IMR-90 (cell line): ENCODE data around the gene EFHC1. TPM values are rescaled to one million over a fixed set of nuclear protein-coding genes. Genes with fewer than 3 reads are reported as not detected.

Experiments used
- ATAC-seq: fragments of 200-7000 bp; cut with Tn5 transposase; 2 replicates; pipeline ENCODE4 v1.9.1; 2020; ENCODE audit warnings: low read depth, mild to moderate bottlenecking, moderate library complexity
- BruUV-seq: library from RNA; stranded (reverse); fragments of 400-500 nt; replicated peaks from 2 replicates; lab custom pipeline; 2021; lab: Mats Ljungman, UMichigan
- CTCF ChIA-PET: fragments of 300-600 bp; formaldehyde crosslinking; extraction: SDS; loops from one replicate; lab custom pipeline; 2021; ENCODE audit warnings: antibody characterized with exemption; lab: Yijun Ruan, JAX
- POLR2A ChIA-PET: fragments of 300-600 bp; sonication (Branson Sonifier 250); formaldehyde crosslinking; loops from one replicate; lab custom pipeline; 2022; ENCODE audit warnings: antibody characterized with exemption; ENCODE audit not compliant: unreplicated experiment; lab: Charles Lee
- DNase-seq: peaks from one replicate; pipeline ENCODE4 v3.0.0; 2013
- H2AFZ ChIP-seq: replicated peaks from 2 replicates; pipeline ENCODE3; 2013; ENCODE audit warnings: low read length, mild to moderate bottlenecking; ENCODE audit not compliant: poor library complexity
- H2AK5ac ChIP-seq: 2 replicates; pipeline ENCODE4 v1.6.1; 2013; ENCODE audit warnings: low read depth, low read length, inconsistent platforms
- H2AK9ac ChIP-seq: replicated peaks from 2 replicates; pipeline ENCODE3; 2013; ENCODE audit warnings: mild to moderate bottlenecking, low read depth, low read length, moderate library complexity; ENCODE audit not compliant: poor library complexity
- H2BK120ac ChIP-seq: 2 replicates; pipeline ENCODE4 v1.6.1; 2013; ENCODE audit warnings: low read depth, low read length, inconsistent platforms
- H2BK15ac ChIP-seq: 3 replicates; pipeline ENCODE4 v1.6.1; 2013; ENCODE audit warnings: low read depth, low read length, inconsistent platforms
- H2BK20ac ChIP-seq: 2 replicates; pipeline ENCODE4 v1.6.1; 2013; ENCODE audit warnings: low read depth, mild to moderate bottlenecking, inconsistent platforms, low read length, moderate library complexity
- H2BK5ac ChIP-seq: 2 replicates; pipeline ENCODE4 v1.6.1; 2013; ENCODE audit warnings: mild to moderate bottlenecking, low read depth, low read length, inconsistent platforms; ENCODE audit not compliant: poor library complexity, severe bottlenecking
- H3K14ac ChIP-seq: replicated peaks from 2 replicates; pipeline ENCODE4 v1.6.1; 2013; ENCODE audit warnings: low read depth, low read length, inconsistent platforms
- H3K18ac ChIP-seq: 2 replicates; pipeline ENCODE4 v1.6.1; 2013; ENCODE audit warnings: low read depth, low read length, control low read depth
- H3K23ac ChIP-seq: 2 replicates; pipeline ENCODE4 v1.6.1; 2013; ENCODE audit warnings: low read depth, low read length, inconsistent platforms
- H3K27ac ChIP-seq: 2 replicates; pipeline ENCODE4 v1.5.1; 2013; ENCODE audit warnings: mild to moderate bottlenecking, control low read depth, low read length; ENCODE audit not compliant: insufficient read depth
- H3K27me3 ChIP-seq: 2 replicates; pipeline ENCODE4 v1.6.1; 2013; ENCODE audit warnings: low read length; ENCODE audit not compliant: control insufficient read depth, insufficient read depth
- H3K36me3 ChIP-seq: 2 replicates; pipeline ENCODE4 v1.6.1; 2013; ENCODE audit warnings: low read length, mixed read lengths; ENCODE audit not compliant: control insufficient read depth, insufficient read depth
- H3K4ac ChIP-seq: 2 replicates; pipeline ENCODE4 v1.6.1; 2013; ENCODE audit warnings: low read depth, low read length, inconsistent platforms
- H3K4me1 ChIP-seq: 2 replicates; pipeline ENCODE4 v1.6.1; 2013; ENCODE audit warnings: low read length, mixed read lengths; ENCODE audit not compliant: control insufficient read depth, insufficient read depth
- H3K4me2 ChIP-seq: 2 replicates; pipeline ENCODE4 v1.6.1; 2013; ENCODE audit warnings: low read depth, mild to moderate bottlenecking, control low read depth, low read length, moderate library complexity
- H3K4me3 ChIP-seq: 2 replicates; pipeline ENCODE4 v1.5.1; 2013; ENCODE audit warnings: low read depth, mild to moderate bottlenecking, control low read depth, low read length, moderate library complexity; ENCODE audit not compliant: insufficient read depth
- H3K56ac ChIP-seq: 2 replicates; pipeline ENCODE4 v1.6.1; 2013; ENCODE audit warnings: low read length, inconsistent platforms; ENCODE audit not compliant: insufficient read depth; ENCODE audit errors: extremely low read depth
- H3K79me1 ChIP-seq, 2 experiments: 2 replicates each; pipeline ENCODE4 v1.6.1; 2013; ENCODE audit warnings: low read length in 2 of 2, inconsistent platforms in 1 of 2, low read depth in 1 of 2
- H3K9ac ChIP-seq: 2 replicates; pipeline ENCODE4 v1.6.1; 2013; ENCODE audit warnings: low read depth, low read length, control low read depth
- H3K9me1 ChIP-seq: 2 replicates; pipeline ENCODE4 v1.6.1; 2013; ENCODE audit warnings: low read length, inconsistent platforms; ENCODE audit not compliant: insufficient read depth
- H3K9me3 ChIP-seq: 2 replicates; pipeline ENCODE4 v1.6.1; 2013; ENCODE audit warnings: low read length; ENCODE audit not compliant: control insufficient read depth, insufficient read depth
- H4K20me1 ChIP-seq: 2 replicates; pipeline ENCODE4 v1.6.1; 2013; ENCODE audit warnings: low read length, inconsistent platforms; ENCODE audit not compliant: insufficient read depth
- H4K5ac ChIP-seq: 2 replicates; pipeline ENCODE4 v1.6.1; 2013; ENCODE audit warnings: mild to moderate bottlenecking, low read depth, low read length, control low read depth
- H4K8ac ChIP-seq, 2 experiments: 2 replicates each; pipeline ENCODE4 v1.6.1; 2013; ENCODE audit warnings: low read depth in 2 of 2, low read length in 2 of 2, control low read depth in 1 of 2, inconsistent platforms in 1 of 2
- H4K91ac ChIP-seq: 2 replicates; pipeline ENCODE4 v1.6.1; 2013; ENCODE audit warnings: low read depth, low read length, inconsistent platforms; ENCODE audit not compliant: insufficient read depth
- BHLHE40 ChIP-seq: fragments of 150-350 bp; IDR thresholded peaks from 2 replicates; pipeline ENCODE4 v1.6.1; 2016; ENCODE audit warnings: mild to moderate bottlenecking, low read depth, low read length
- CEBPB ChIP-seq: IDR thresholded peaks from 2 replicates; pipeline ENCODE4 v1.6.1; 2012; ENCODE audit warnings: low read depth, low read length, improper control_type of control experiment
- CHD1 ChIP-seq: IDR thresholded peaks from 2 replicates; pipeline ENCODE4 v1.6.1; 2012; ENCODE audit warnings: low read depth, low read length, improper control_type of control experiment
- MAFK ChIP-seq: IDR thresholded peaks from 2 replicates; pipeline ENCODE4 v1.6.1; 2012; ENCODE audit warnings: low read depth, low read length, improper control_type of control experiment
- MAZ ChIP-seq: IDR thresholded peaks from 2 replicates; pipeline ENCODE4 v1.6.1; 2012; ENCODE audit warnings: low read depth, mild to moderate bottlenecking, low read length, improper control_type of control experiment, moderate library complexity, borderline replicate concordance
- MXI1 ChIP-seq: IDR thresholded peaks from 2 replicates; pipeline ENCODE4 v1.6.1; 2012; ENCODE audit warnings: low read depth, mild to moderate bottlenecking, low read length, moderate library complexity, borderline replicate concordance
- NFE2L2 ChIP-seq: fragments of 150-350 bp; IDR thresholded peaks from 2 replicates; pipeline ENCODE4 v1.6.1; 2016; ENCODE audit warnings: low read depth, mild to moderate bottlenecking, low read length
- RAD21 ChIP-seq: IDR thresholded peaks from 2 replicates; pipeline ENCODE4 v1.6.1; 2012; ENCODE audit warnings: low read length, improper control_type of control experiment
- RCOR1 ChIP-seq: IDR thresholded peaks from 2 replicates; pipeline ENCODE4 v1.6.1; 2012; ENCODE audit warnings: mild to moderate bottlenecking, low read length, improper control_type of control experiment; ENCODE audit not compliant: insufficient replicate concordance
- RFX5 ChIP-seq: IDR thresholded peaks from 2 replicates; pipeline ENCODE4 v1.8.0; 2012; ENCODE audit warnings: low read depth, mild to moderate bottlenecking, low read length, moderate library complexity
- SMC3 ChIP-seq: fragments of 150-350 bp; IDR thresholded peaks from 2 replicates; pipeline ENCODE4 v1.6.1; 2016; ENCODE audit warnings: low read depth, mild to moderate bottlenecking, antibody characterized with exemption, low read length, moderate library complexity
- WGBS, 2 experiments: methylation state at CpG; one replicate each; pipeline versions ENCODE4 v1.1.5 to v1.1.7; 2013; ENCODE audit warnings: missing lambda C conversion rate in 2 of 2; ENCODE audit not compliant: insufficient read length in 1 of 2; ENCODE audit errors: extremely low coverage in 2 of 2; 5-methylcytosine and 5-hydroxymethylcytosine counted together
- dilution Hi-C: fragments of 300-500 bp; cut with HindIII; formaldehyde crosslinking; loops from one replicate; pipeline ENCODE4 v1.14.3; 2018; ENCODE audit warnings: low sequenced_read_pairs; ENCODE audit not compliant: unreplicated experiment
- in situ Hi-C: fragments of 300-500 bp; cut with MboI; formaldehyde crosslinking; loops from 3 replicates; pipeline ENCODE4 v1.14.3; 2019; ENCODE audit warnings: low sequenced_read_pairs, inconsistent platforms, mixed read lengths
- intact Hi-C: fragments of 100-400 bp; cut with micrococcal nuclease; formaldehyde crosslinking; loops from 2 replicates; pipeline ENCODE4 v1.10.0; 2022
- polyA plus RNA-seq, 3 experiments: library from polyadenylated mRNA; depleted of rRNA; stranded (reverse); fragments of >200 nt; gene quantifications; 2 replicates each; pipeline ENCODE4 v1.2.3, GENCODE V29; 2012; ENCODE audit warnings: low replicate concordance in 1 of 3
- total RNA-seq: library from RNA; depleted of rRNA; stranded (reverse); fragments of >200 nt; gene quantifications from 2 replicates; pipeline ENCODE4 v1.2.3, GENCODE V29; 2012
- TF ChIP-seq, protein P1 (sequence below): fragments of 150-350 bp; IDR thresholded peaks from 2 replicates; pipeline ENCODE4 v1.6.1; 2017; ENCODE audit warnings: mild to moderate bottlenecking, antibody characterized with exemption, low read length, low read depth
- TF ChIP-seq, protein P2 (sequence below): fragments of 150-350 bp; IDR thresholded peaks from 2 replicates; pipeline ENCODE4 v1.6.1; 2016; ENCODE audit warnings: low read depth, mild to moderate bottlenecking, low read length, moderate library complexity, borderline replicate concordance
- TF ChIP-seq, protein P3 (sequence below): conservative IDR thresholded peaks from 2 replicates; pipeline ENCODE4 v1.5.1; 2012; ENCODE audit warnings: mild to moderate bottlenecking, low read depth, low read length, improper control_type of control experiment

The EFHC1 gene
- total and polyA plus RNA-seq, 2 of the 4 experiments (the other 2 are of a cell fraction) = 14.0 to 23.0 TPM

DNA sequence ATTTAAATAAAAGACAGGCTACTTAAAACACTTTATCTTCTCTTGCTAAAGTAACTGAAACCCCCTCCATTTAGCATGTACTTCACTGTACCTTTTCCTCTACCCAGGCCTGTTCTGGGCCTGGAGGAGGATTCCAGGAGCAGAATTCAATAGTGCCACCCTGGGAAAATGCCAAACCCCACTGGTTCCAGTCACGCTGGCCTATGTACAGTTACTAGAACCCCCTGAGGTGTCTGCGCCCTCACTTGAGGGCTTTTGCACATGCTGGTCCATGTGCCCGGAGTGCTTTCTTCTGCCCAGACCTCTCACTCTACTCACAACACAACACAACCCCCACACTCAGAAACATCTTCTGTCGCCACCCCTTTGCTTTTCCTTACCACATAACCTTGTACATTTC lies 111.3 kb downstream of the EFHC1 start:
- H2BK15ac ChIP-seq = peak overlapping the region; percentile 79; the same call in 2 of the 3 replicates
- peak overlapping the region; percentile 42; the same call in 1 of the 2 replicates for H4K5ac ChIP-seq
- H3K4ac ChIP-seq = peak overlapping the region; percentile 90
- no peak overlapping the region for H3K4me3 ChIP-seq
- 0 out of 2 replicates have a peak overlapping the region, but pooled peaks have one; percentile 94 for H3K23ac ChIP-seq
- intact Hi-C loops (no loop called here), dilution Hi-C loops (no loop called here), in situ Hi-C loops (no loop called here)
- peak overlapping the region; percentile 30 to 78 for H4K8ac ChIP-seq
- H2AK9ac ChIP-seq = peak overlapping the region; percentile 48
- DNase-seq = no peak
- TF ChIP-seq MAFK (no peak), MXI1 (no peak), RAD21 (no peak), CHD1 (no peak), BHLHE40 (no peak), NFE2L2 (no peak), SMC3 (no peak), CEBPB (no peak), RCOR1 (no peak), MAZ (no peak), RFX5 (no peak)
- TF ChIP-seq, protein P1, sequence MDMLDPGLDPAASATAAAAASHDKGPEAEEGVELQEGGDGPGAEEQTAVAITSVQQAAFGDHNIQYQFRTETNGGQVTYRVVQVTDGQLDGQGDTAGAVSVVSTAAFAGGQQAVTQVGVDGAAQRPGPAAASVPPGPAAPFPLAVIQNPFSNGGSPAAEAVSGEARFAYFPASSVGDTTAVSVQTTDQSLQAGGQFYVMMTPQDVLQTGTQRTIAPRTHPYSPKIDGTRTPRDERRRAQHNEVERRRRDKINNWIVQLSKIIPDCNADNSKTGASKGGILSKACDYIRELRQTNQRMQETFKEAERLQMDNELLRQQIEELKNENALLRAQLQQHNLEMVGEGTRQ = no peak
- TF ChIP-seq, protein P2, sequence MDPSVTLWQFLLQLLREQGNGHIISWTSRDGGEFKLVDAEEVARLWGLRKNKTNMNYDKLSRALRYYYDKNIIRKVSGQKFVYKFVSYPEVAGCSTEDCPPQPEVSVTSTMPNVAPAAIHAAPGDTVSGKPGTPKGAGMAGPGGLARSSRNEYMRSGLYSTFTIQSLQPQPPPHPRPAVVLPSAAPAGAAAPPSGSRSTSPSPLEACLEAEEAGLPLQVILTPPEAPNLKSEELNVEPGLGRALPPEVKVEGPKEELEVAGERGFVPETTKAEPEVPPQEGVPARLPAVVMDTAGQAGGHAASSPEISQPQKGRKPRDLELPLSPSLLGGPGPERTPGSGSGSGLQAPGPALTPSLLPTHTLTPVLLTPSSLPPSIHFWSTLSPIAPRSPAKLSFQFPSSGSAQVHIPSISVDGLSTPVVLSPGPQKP = no peak
- TF ChIP-seq, protein P3, sequence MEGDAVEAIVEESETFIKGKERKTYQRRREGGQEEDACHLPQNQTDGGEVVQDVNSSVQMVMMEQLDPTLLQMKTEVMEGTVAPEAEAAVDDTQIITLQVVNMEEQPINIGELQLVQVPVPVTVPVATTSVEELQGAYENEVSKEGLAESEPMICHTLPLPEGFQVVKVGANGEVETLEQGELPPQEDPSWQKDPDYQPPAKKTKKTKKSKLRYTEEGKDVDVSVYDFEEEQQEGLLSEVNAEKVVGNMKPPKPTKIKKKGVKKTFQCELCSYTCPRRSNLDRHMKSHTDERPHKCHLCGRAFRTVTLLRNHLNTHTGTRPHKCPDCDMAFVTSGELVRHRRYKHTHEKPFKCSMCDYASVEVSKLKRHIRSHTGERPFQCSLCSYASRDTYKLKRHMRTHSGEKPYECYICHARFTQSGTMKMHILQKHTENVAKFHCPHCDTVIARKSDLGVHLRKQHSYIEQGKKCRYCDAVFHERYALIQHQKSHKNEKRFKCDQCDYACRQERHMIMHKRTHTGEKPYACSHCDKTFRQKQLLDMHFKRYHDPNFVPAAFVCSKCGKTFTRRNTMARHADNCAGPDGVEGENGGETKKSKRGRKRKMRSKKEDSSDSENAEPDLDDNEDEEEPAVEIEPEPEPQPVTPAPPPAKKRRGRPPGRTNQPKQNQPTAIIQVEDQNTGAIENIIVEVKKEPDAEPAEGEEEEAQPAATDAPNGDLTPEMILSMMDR = no peak
- H2AFZ ChIP-seq = no peak overlapping the region
- BruUV-seq = no TSS peak
- H3K27me3 ChIP-seq = no peaks in the 10 kb centered on the region
- WGBS, 2 experiments = 100% methylated on average over 3 of the region's 4 CpGs; no CpG with 5 or more reads in 1 of the 2 experiments
- no peaks in the 10 kb centered on the region for H3K9me3 ChIP-seq
- H2BK20ac ChIP-seq = peak overlapping the region; percentile 85
- peaks cover 38% of the 10 kb centered on the region for H3K36me3 ChIP-seq
- no peak overlapping the region for H3K4me2 ChIP-seq
- H2BK5ac ChIP-seq = peak overlapping the region; percentile 67
- peaks cover 22% of the 10 kb centered on the region for H3K4me1 ChIP-seq
- H4K91ac ChIP-seq = peak overlapping the region; percentile 72
- CTCF ChIA-PET = interaction anchor here (0.6 kb wide), 1 partner anchor 109 kb away, joined by 4 read pairs; no protein-coding TSS in a partner anchor
- H3K56ac ChIP-seq = peak overlapping the region; percentile 26; the same call in 1 of the 2 replicates
- H3K14ac ChIP-seq = peak overlapping the region; percentile 94
- ATAC-seq = no peak
- POLR2A ChIA-PET = no interaction called here
- peak overlapping the region; percentile 89; the same call in 1 of the 2 replicates for H2AK5ac ChIP-seq
- peaks cover 50% of the 10 kb centered on the region for H3K9me1 ChIP-seq
- H3K27ac ChIP-seq = peak overlapping the region; percentile 19; the same call in 1 of the 2 replicates
- H3K9ac ChIP-seq = no peak overlapping the region
- H4K20me1 ChIP-seq = no peaks in the 10 kb centered on the region
- H2BK120ac ChIP-seq = peak overlapping the region; percentile 91
- H3K79me1 ChIP-seq = peaks cover 28 to 85% of the 10 kb centered on the region in 2 experiments
- H3K18ac ChIP-seq = peak overlapping the region; percentile 11
